Measurements from ENCODE around the gene FIBP. TPM values are rescaled to one million over a fixed set of nuclear protein-coding genes. Genes with fewer than 3 reads are reported as not detected.
"Not testable (repeated sequence)": the region's sequence is repeated elsewhere in the genome, so short reads cannot be mapped to it uniquely, and the experiment has no call there.

FIBP gene
- total RNA-seq, 1 donor: 129 TPM

DNA sequence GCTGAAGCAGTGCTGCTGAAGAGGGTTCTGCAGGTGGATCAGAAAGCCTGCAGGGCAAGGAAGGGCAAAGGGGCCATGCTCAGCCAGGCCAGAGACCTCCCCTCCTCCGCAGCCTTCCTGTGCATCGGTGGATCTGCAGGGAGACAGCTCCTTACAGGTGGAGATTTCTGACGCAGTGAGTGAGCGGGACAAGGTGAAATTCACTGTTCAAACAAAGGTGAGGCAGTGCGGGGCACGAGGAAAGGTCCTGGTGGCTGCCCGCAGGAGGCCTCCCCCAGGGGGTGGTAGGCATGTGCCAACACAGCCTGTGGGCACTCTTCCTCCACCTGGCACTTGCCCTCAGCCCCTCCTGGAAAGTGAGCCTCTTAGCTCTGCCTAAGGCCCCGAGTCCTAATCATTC, 38.9 kb downstream of the FIBP start:
- no peaks in the 10 kb centered on the region for H3K27me3 ChIP-seq (ENCODE audit: insufficient read depth, low read length)
- no peaks in the 10 kb centered on the region for H3K9me3 ChIP-seq (ENCODE audit: low read depth, low read length)
- no peak for TF ChIP-seq CTCF (IDR thresholded peaks at IDR 0.05; ENCODE audit: extremely low read depth, low read depth, low read length)
- peak; percentile 79 for DNase-seq (ENCODE audit: insufficient read length, low spot score, missing footprints)
- no peak overlapping the region for H3K4me3 ChIP-seq (ENCODE audit: insufficient read depth, low read length)
- H3K79me2 ChIP-seq (ENCODE audit: insufficient read depth, low read length): peaks cover 15% of the 10 kb centered on the region
- H2AFZ ChIP-seq (ENCODE audit: low read length): no peak overlapping the region
- H4K20me1 ChIP-seq (ENCODE audit: insufficient read depth, low read length): peaks cover 20% of the 10 kb centered on the region
- no peaks in the 10 kb centered on the region for H3K4me1 ChIP-seq (ENCODE audit: insufficient read depth, low read length)
- H3K27ac ChIP-seq (ENCODE audit: low read depth, low read length): no peak overlapping the region
- H3K4me2 ChIP-seq (ENCODE audit: insufficient read depth, low read length): no peak overlapping the region
- peaks cover 33% of the 10 kb centered on the region for H3K36me3 ChIP-seq (ENCODE audit: insufficient read depth, low read length)

DNA sequence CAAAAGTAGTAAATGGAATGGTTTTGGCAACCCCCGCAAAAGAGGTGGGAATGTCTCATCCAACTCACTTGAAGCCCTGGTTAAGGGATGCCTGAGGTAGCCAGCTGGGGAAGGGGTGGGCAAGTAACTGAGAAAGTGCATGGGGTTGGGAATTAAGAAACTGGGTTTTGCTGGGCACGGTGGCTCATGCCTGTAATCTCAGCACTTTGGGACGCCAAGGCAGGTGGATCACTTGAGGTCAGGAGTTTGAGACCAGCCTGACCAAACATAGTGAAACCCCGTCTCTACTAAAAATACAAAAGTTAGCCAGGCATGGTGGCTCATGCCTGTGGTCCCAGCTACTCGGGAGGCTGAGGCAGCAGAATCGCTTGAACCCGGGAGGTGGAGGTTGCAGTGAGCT, 39.6 kb downstream of the FIBP start:
- H4K20me1 ChIP-seq (ENCODE audit: insufficient read depth, low read length): peaks cover 13% of the 10 kb centered on the region
- not testable (repeated sequence) for H3K79me2 ChIP-seq (ENCODE audit: insufficient read depth, low read length); H3K4me3 ChIP-seq (ENCODE audit: insufficient read depth, low read length); H3K27me3 ChIP-seq (ENCODE audit: insufficient read depth, low read length); H3K4me1 ChIP-seq (ENCODE audit: insufficient read depth, low read length); H2AFZ ChIP-seq (ENCODE audit: low read length); H3K9me3 ChIP-seq (ENCODE audit: low read depth, low read length); DNase-seq (ENCODE audit: insufficient read length, low spot score, missing footprints); H3K4me2 ChIP-seq (ENCODE audit: insufficient read depth, low read length); H3K27ac ChIP-seq (ENCODE audit: low read depth, low read length)
- H3K36me3 ChIP-seq (ENCODE audit: insufficient read depth, low read length): peaks cover 27% of the 10 kb centered on the region

DNA sequence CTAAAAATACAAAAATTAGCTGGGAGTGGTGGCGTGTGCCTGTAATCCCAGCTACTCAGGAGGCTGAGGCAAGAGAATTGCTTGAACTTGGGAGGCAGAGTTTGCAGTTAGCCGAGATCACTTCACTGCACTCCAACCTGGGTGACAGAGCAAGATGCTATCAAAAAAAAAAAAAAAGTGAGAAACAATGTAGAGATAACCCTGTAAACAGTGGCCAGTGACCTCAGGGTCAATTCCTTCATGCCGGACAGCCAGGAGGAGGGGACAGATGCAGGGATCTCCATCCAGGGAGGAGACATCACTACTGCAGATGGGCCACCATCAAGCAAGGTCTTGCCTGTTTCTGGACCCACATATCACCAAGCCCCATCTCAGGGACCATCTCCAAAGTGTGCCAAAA, 40.5 kb downstream of the FIBP start:
- H3K79me2 ChIP-seq (ENCODE audit: insufficient read depth, low read length): no peaks in the 10 kb centered on the region
- DNase-seq (ENCODE audit: insufficient read length, low spot score, missing footprints): no peak
- no peak overlapping the region for H3K4me3 ChIP-seq (ENCODE audit: insufficient read depth, low read length)
- no peaks in the 10 kb centered on the region for H3K9me3 ChIP-seq (ENCODE audit: low read depth, low read length)
- TF ChIP-seq CTCF (IDR thresholded peaks at IDR 0.05; ENCODE audit: extremely low read depth, low read depth, low read length): no peak
- H3K4me1 ChIP-seq (ENCODE audit: insufficient read depth, low read length): no peaks in the 10 kb centered on the region
- peaks cover 4% of the 10 kb centered on the region for H4K20me1 ChIP-seq (ENCODE audit: insufficient read depth, low read length)
- H2AFZ ChIP-seq (ENCODE audit: low read length): no peak overlapping the region
- H3K36me3 ChIP-seq (ENCODE audit: insufficient read depth, low read length): peaks cover 17% of the 10 kb centered on the region
- no peak overlapping the region for H3K27ac ChIP-seq (ENCODE audit: low read depth, low read length)
- H3K4me2 ChIP-seq (ENCODE audit: insufficient read depth, low read length): no peak overlapping the region
- H3K27me3 ChIP-seq (ENCODE audit: insufficient read depth, low read length): no peaks in the 10 kb centered on the region

GRCh38 chr11:65844231-65844872, 43.9 kb downstream of the FIBP start:
- Histone ChIP-seq H3K27me3 (ENCODE audit: insufficient read depth, low read length) (no peaks in the 10 kb centered on the region), H3K27ac (ENCODE audit: low read depth, low read length) (no peak overlapping the region), H3K79me2 (ENCODE audit: insufficient read depth, low read length) (no peaks in the 10 kb centered on the region), H3K4me3 (ENCODE audit: insufficient read depth, low read length) (no peak overlapping the region), H3K36me3 (ENCODE audit: insufficient read depth, low read length) (no peaks in the 10 kb centered on the region), H4K20me1 (ENCODE audit: insufficient read depth, low read length) (no peaks in the 10 kb centered on the region), H2AFZ (ENCODE audit: low read length) (no peak overlapping the region), H3K9me3 (ENCODE audit: low read depth, low read length) (no peaks in the 10 kb centered on the region), H3K4me2 (ENCODE audit: insufficient read depth, low read length) (no peak overlapping the region), H3K4me1 (ENCODE audit: insufficient read depth, low read length) (no peaks in the 10 kb centered on the region)
- no peak for DNase-seq (ENCODE audit: insufficient read length, low spot score, missing footprints)
- no peak for TF ChIP-seq CTCF (IDR thresholded peaks at IDR 0.05; ENCODE audit: extremely low read depth, low read depth, low read length)
